Measurements from ENCODE around the gene ARHGEF40.

DNA sequence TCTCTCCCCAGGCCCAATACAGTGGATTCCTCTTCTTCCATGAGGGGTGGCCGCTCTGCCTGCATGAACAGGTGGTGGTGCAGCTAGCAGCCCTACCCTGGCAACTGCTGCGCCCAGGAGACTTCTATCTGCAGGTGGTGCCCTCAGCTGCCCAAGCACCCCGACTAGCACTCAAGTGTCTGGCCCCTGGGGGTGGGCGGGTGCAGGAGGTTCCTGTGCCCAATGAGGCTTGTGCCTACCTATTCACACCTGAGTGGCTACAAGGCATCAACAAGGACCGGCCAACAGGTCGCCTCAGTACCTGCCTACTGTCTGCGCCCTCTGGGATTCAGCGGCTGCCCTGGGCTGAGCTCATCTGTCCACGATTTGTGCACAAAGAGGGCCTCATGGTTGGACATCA lies 3.8 kb downstream of the ARHGEF40 start:
- no peak for TF ChIP-seq YY1 (IDR thresholded peaks at IDR 0.05; ENCODE audit: low read depth, low read length)
- no peak for TF ChIP-seq RBBP5 (conservative IDR thresholded peaks at IDR 0.05)
- TF ChIP-seq, protein P1, sequence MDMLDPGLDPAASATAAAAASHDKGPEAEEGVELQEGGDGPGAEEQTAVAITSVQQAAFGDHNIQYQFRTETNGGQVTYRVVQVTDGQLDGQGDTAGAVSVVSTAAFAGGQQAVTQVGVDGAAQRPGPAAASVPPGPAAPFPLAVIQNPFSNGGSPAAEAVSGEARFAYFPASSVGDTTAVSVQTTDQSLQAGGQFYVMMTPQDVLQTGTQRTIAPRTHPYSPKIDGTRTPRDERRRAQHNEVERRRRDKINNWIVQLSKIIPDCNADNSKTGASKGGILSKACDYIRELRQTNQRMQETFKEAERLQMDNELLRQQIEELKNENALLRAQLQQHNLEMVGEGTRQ (IDR thresholded peaks at IDR 0.05; ENCODE audit: borderline replicate concordance, low read depth, low read length) = no peak
- TF ChIP-seq NFIC (IDR thresholded peaks at IDR 0.05; ENCODE audit: low read depth, low read length) = no peak
- no peak for TF ChIP-seq POLR2A (IDR thresholded peaks at IDR 0.05; ENCODE audit: low read depth, low read length)
- TF ChIP-seq, protein P2, sequence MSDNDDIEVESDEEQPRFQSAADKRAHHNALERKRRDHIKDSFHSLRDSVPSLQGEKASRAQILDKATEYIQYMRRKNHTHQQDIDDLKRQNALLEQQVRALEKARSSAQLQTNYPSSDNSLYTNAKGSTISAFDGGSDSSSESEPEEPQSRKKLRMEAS (IDR thresholded peaks at IDR 0.05; ENCODE audit: low read depth, low read length) = no peak
- TF ChIP-seq CHD2 (IDR thresholded peaks at IDR 0.05; ENCODE audit: borderline replicate concordance, low read depth, low read length) = no peak
- no peak for TF ChIP-seq FOXK2 (IDR thresholded peaks at IDR 0.05)
- TF ChIP-seq, protein P3, sequence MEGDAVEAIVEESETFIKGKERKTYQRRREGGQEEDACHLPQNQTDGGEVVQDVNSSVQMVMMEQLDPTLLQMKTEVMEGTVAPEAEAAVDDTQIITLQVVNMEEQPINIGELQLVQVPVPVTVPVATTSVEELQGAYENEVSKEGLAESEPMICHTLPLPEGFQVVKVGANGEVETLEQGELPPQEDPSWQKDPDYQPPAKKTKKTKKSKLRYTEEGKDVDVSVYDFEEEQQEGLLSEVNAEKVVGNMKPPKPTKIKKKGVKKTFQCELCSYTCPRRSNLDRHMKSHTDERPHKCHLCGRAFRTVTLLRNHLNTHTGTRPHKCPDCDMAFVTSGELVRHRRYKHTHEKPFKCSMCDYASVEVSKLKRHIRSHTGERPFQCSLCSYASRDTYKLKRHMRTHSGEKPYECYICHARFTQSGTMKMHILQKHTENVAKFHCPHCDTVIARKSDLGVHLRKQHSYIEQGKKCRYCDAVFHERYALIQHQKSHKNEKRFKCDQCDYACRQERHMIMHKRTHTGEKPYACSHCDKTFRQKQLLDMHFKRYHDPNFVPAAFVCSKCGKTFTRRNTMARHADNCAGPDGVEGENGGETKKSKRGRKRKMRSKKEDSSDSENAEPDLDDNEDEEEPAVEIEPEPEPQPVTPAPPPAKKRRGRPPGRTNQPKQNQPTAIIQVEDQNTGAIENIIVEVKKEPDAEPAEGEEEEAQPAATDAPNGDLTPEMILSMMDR (IDR thresholded peaks at IDR 0.05 in 2 of 3, conservative IDR thresholded peaks at IDR 0.05 in 1 of 3; ENCODE audit: control insufficient read depth in 2 of 3, extremely low read depth in 1 of 3, insufficient read depth in 1 of 3, low read depth in 3 of 3, low read length in 3 of 3) = no peak

All from GM12878 (cell line).